Measurements from ENCODE around the gene TRAPPC10. TPM values are rescaled to one million over a fixed set of nuclear protein-coding genes. Genes with fewer than 3 reads are reported as not detected.
A peak's percentile ranks its signal among the peaks of the same experiment; 100 is the strongest.

Gene TRAPPC10
- total and polyA plus RNA-seq, 9 of the 15 experiments (the other 6 are each of a cell fraction or from before 2014, with no cell fraction given), result 1.1 to 33.8 (median 24.3) TPM

GRCh38 chr21:44057960-44058651, 46.0 kb downstream of the TRAPPC10 start:
- Histone ChIP-seq H3K79me2 (ENCODE audit: control insufficient read depth, insufficient read depth, low read length) (peaks cover 12% of the 10 kb centered on the region; the same call in 2 of the 3 replicates), H3K9ac (ENCODE audit: insufficient read depth in 1 of 2, low read depth in 2 of 2, low read length in 2 of 2) (no peak overlapping the region; a peak in 1 of 4 replicates), H3K27ac (ENCODE audit: extremely low read depth, low read depth, low read length) (no peak overlapping the region), H3K4me1 (replicated peaks in 1 of 2; ENCODE audit: control insufficient read depth in 2 of 2, insufficient read depth in 2 of 2, low read length in 2 of 2) (peaks cover 2 to 9% of the 10 kb centered on the region in 2 experiments; a peak in 4 of 5 replicates), H3K4me2 (ENCODE audit: insufficient read depth, low read length) (no peak overlapping the region), H2AFZ (ENCODE audit: low read depth, low read length) (no peak overlapping the region), H4K20me1 (replicated peaks; ENCODE audit: control insufficient read depth, insufficient read depth, low read length) (no peaks in the 10 kb centered on the region), H3K36me3 (ENCODE audit: control insufficient read depth, insufficient read depth, low read length) (peaks cover 87% of the 10 kb centered on the region), H3K4me3 (no peak overlapping the region), H3K9me3 (replicated peaks; ENCODE audit: control insufficient read depth, insufficient read depth, low read depth, low read length) (no peaks in the 10 kb centered on the region), H3K9me1 (ENCODE audit: control insufficient read depth, insufficient read depth, low read length) (no peaks in the 10 kb centered on the region), H3K27me3 (ENCODE audit: control insufficient read depth in 2 of 2, insufficient read depth in 2 of 2, low read length in 2 of 2) (no peaks in the 10 kb centered on the region)
- in situ Hi-C loops (cut with MboI), result no loop called here
- CTCF ChIA-PET (ENCODE audit: low intra/inter-chr PET ratio), result no interaction called here
- ATAC-seq (no peak), DNase-seq (ENCODE audit: extremely low read depth in 1 of 4, low spot score in 3 of 4) (no peak), FAIRE-seq (no peak)
- POLR2A ChIA-PET, result interaction anchor here (0.7 to 1.6 kb wide), 5 partner anchors 9 to 364 kb away, joined by 3 to 6 read pairs (median 3); no protein-coding TSS in a partner anchor
- BruUV-seq (replicated peaks), result no TSS peak
- TF ChIP-seq POLR2A (conservative IDR thresholded peaks at IDR 0.05) (peak; percentile 3; the same call in 1 of the 2 replicates), ZKSCAN3 (CRISPR knock-in tag; IDR thresholded peaks at IDR 0.05) (no peak), RBM22 (IDR thresholded peaks at IDR 0.05; ENCODE audit: low read depth, low read length, poor library complexity, severe bottlenecking) (peak; percentile 11), SUPT5H (IDR thresholded peaks at IDR 0.05) (peak; percentile 45; the same call in 1 of the 2 replicates)
- intact Hi-C loops (cut with micrococcal nuclease), result no loop called here
- 90% methylated on average over 15 of the region's 15 CpGs for WGBS (ENCODE audit: insufficient coverage, low coverage, missing lambda C conversion rate)

GRCh38 chr21:44058652-44058964, 46.5 kb downstream of the TRAPPC10 start:
- H3K9me3 ChIP-seq (replicated peaks; ENCODE audit: control insufficient read depth, insufficient read depth, low read depth, low read length), result no peaks in the 10 kb centered on the region
- no TSS peak for BruUV-seq (replicated peaks)
- no peak overlapping the region for H2AFZ ChIP-seq (ENCODE audit: low read depth, low read length)
- H3K79me2 ChIP-seq (ENCODE audit: control insufficient read depth, insufficient read depth, low read length), result peaks cover 9% of the 10 kb centered on the region; the same call in 1 of the 3 replicates
- H3K9me1 ChIP-seq (ENCODE audit: control insufficient read depth, insufficient read depth, low read length), result no peaks in the 10 kb centered on the region
- no peak overlapping the region for H3K4me2 ChIP-seq (ENCODE audit: insufficient read depth, low read length)
- no peak for DNase-seq (ENCODE audit: extremely low read depth in 1 of 4, low spot score in 3 of 4)
- peaks cover 3 to 8% of the 10 kb centered on the region in 2 experiments; a peak in 4 of 5 replicates for H3K4me1 ChIP-seq (replicated peaks in 1 of 2; ENCODE audit: control insufficient read depth in 2 of 2, insufficient read depth in 2 of 2, low read length in 2 of 2)
- no peak overlapping the region; a peak in 1 of 4 replicates for H3K9ac ChIP-seq (ENCODE audit: insufficient read depth in 1 of 2, low read depth in 2 of 2, low read length in 2 of 2)
- FAIRE-seq, result no peak
- no peak for ATAC-seq
- no peak overlapping the region for H3K4me3 ChIP-seq
- TF ChIP-seq POLR2G (IDR thresholded peaks at IDR 0.05; ENCODE audit: low read depth, low read length) (peak; percentile 33), CBX2 (IDR thresholded peaks at IDR 0.05; ENCODE audit: insufficient read depth, low read length, poor library complexity, severe bottlenecking) (no peak), BACH1 (tag; IDR thresholded peaks at IDR 0.05) (no peak), SMARCA5 (IDR thresholded peaks at IDR 0.05) (no peak), SNAPC5 (CRISPR knock-in tag; IDR thresholded peaks at IDR 0.05) (no peak), GTF2F1 (IDR thresholded peaks at IDR 0.05; ENCODE audit: low read depth, low read length) (no peak), SMAD1 (IDR thresholded peaks at IDR 0.05; ENCODE audit: low read depth, low read length, partially characterized antibody) (no peak), NELFE (IDR thresholded peaks at IDR 0.05; ENCODE audit: insufficient read depth, insufficient read length) (no peak), ZNF224 (CRISPR knock-in tag; IDR thresholded peaks at IDR 0.05) (no peak), RBM22 (IDR thresholded peaks at IDR 0.05; ENCODE audit: low read depth, low read length, poor library complexity, severe bottlenecking) (peak; percentile 14)
- WGBS (ENCODE audit: insufficient coverage, low coverage, missing lambda C conversion rate), result 89% methylated on average over 12 of the region's 12 CpGs
- CTCF ChIA-PET (ENCODE audit: low intra/inter-chr PET ratio), result no interaction called here
- intact Hi-C loops (cut with micrococcal nuclease), result no loop called here
- in situ Hi-C loops (cut with MboI), result no loop called here
- no peaks in the 10 kb centered on the region for H3K27me3 ChIP-seq (ENCODE audit: control insufficient read depth in 2 of 2, insufficient read depth in 2 of 2, low read length in 2 of 2)
- POLR2A ChIA-PET, result interaction anchor here (0.7 to 1.6 kb wide), 6 partner anchors 10 to 364 kb away, joined by 3 to 6 read pairs (median 3); no protein-coding TSS in a partner anchor
- H3K27ac ChIP-seq (ENCODE audit: extremely low read depth, low read depth, low read length), result no peak overlapping the region
- H3K36me3 ChIP-seq (ENCODE audit: control insufficient read depth, insufficient read depth, low read length), result peaks cover 87% of the 10 kb centered on the region
- no peaks in the 10 kb centered on the region for H4K20me1 ChIP-seq (replicated peaks; ENCODE audit: control insufficient read depth, insufficient read depth, low read length)

Measured in K562 (cell line).